Astrocyte (in vitro differentiated cells and primary cell): ENCODE results near the gene EPC2. TPM values are rescaled to one million over a fixed set of nuclear protein-coding genes. Genes with fewer than 3 reads are reported as not detected.

ENCODE experiments used
- DNase-seq: peaks from one replicate; pipeline ENCODE4 v3.0.0-alpha.2; 2010; ENCODE audit warnings: low read depth
- FAIRE-seq: peaks from 2 replicates; lab custom pipeline; 2011; peaks lifted over from hg19 to GRCh38; lab: Jason Lieb, UNC
- H2AFZ ChIP-seq: 2 replicates; pipeline ENCODE4 v1.6.0; 2012; ENCODE audit warnings: low read depth, low read length, inconsistent platforms
- H3K27ac ChIP-seq: 2 replicates; pipeline ENCODE4 v1.5.1; 2011; ENCODE audit warnings: low read depth, low read length, inconsistent platforms
- H3K27me3 ChIP-seq: 2 replicates; pipeline ENCODE4 v1.6.0; 2011; ENCODE audit warnings: low read length, inconsistent platforms; ENCODE audit not compliant: insufficient read depth
- H3K36me3 ChIP-seq: 2 replicates; pipeline ENCODE4 v1.5.1; 2011; ENCODE audit warnings: low read length, inconsistent platforms; ENCODE audit not compliant: insufficient read depth
- H3K4me1 ChIP-seq: 2 replicates; pipeline ENCODE4 v1.5.1; 2011; ENCODE audit warnings: low read length, inconsistent platforms; ENCODE audit not compliant: insufficient read depth
- H3K4me2 ChIP-seq: 2 replicates; pipeline ENCODE4 v1.6.0; 2012; ENCODE audit warnings: low read length, inconsistent platforms
- H3K4me3 ChIP-seq: 2 replicates; pipeline ENCODE4 v1.5.1; 2011; ENCODE audit warnings: low read depth, mild to moderate bottlenecking, low read length, inconsistent platforms; ENCODE audit not compliant: insufficient read depth
- H3K79me2 ChIP-seq: 2 replicates; pipeline ENCODE4 v1.6.0; 2012; ENCODE audit warnings: mild to moderate bottlenecking, low read length, inconsistent platforms; ENCODE audit not compliant: insufficient read depth
- H3K9ac ChIP-seq: 2 replicates; pipeline ENCODE4 v1.6.0; 2012; ENCODE audit warnings: mild to moderate bottlenecking, low read length, inconsistent platforms
- H3K9me3 ChIP-seq: 2 replicates; pipeline ENCODE4 v1.5.1; 2012; ENCODE audit warnings: low read depth, mild to moderate bottlenecking, low read length, inconsistent platforms; ENCODE audit not compliant: insufficient read depth
- H4K20me1 ChIP-seq: 2 replicates; pipeline ENCODE4 v1.6.0; 2012; ENCODE audit warnings: low read length, inconsistent platforms; ENCODE audit not compliant: insufficient read depth
- H3K27ac Mint-ChIP-seq: one replicate; pipeline ENCODE4 v1.8.0; 2021; ENCODE audit warnings: mild to moderate bottlenecking, mixed read lengths; ENCODE audit not compliant: unreplicated experiment
- H3K27me3 Mint-ChIP-seq: one replicate; pipeline ENCODE4 v1.8.0; 2021; ENCODE audit warnings: low read depth, mixed read lengths; ENCODE audit not compliant: unreplicated experiment
- H3K36me3 Mint-ChIP-seq: one replicate; pipeline ENCODE4 v1.8.0; 2021; ENCODE audit warnings: low read depth, mixed read lengths; ENCODE audit not compliant: unreplicated experiment
- H3K4me1 Mint-ChIP-seq: one replicate; pipeline ENCODE4 v1.8.0; 2021; ENCODE audit warnings: low read depth, mixed read lengths; ENCODE audit not compliant: unreplicated experiment
- H3K4me3 Mint-ChIP-seq: one replicate; pipeline ENCODE4 v1.8.0; 2021; ENCODE audit warnings: mild to moderate bottlenecking, moderate library complexity, mixed read lengths; ENCODE audit not compliant: unreplicated experiment
- H3K9me3 Mint-ChIP-seq: one replicate; pipeline ENCODE4 v1.8.0; 2021; ENCODE audit warnings: mild to moderate bottlenecking, mixed read lengths; ENCODE audit not compliant: unreplicated experiment
- CTCF ChIP-seq: IDR thresholded peaks from 2 replicates; pipeline ENCODE4 v1.5.1; 2011; ENCODE audit warnings: low read depth, mild to moderate bottlenecking, inconsistent platforms, low read length, moderate library complexity; ENCODE audit not compliant: insufficient read depth
- EZH2 ChIP-seq: IDR thresholded peaks from 2 replicates; pipeline ENCODE4 v1.6.1; 2012; ENCODE audit warnings: mild to moderate bottlenecking, low read length, inconsistent platforms; ENCODE audit not compliant: insufficient read depth
- total RNA-seq: library from RNA; stranded (reverse); gene quantifications from 2 replicates; pipeline ENCODE4 v1.2.1, GENCODE V29; 2021

EPC2 gene
- total RNA-seq, 1 donor from 2014 or later: 24.8 TPM

GRCh38 chr2:148817210-148817708 lies 172.7 kb downstream of the EPC2 start:
- Histone ChIP-seq H3K9ac (no peak overlapping the region), H3K4me3 (no peak overlapping the region), H3K4me1 (peaks cover 6% of the 10 kb centered on the region), H2AFZ (peak overlapping the region; percentile 34), H3K27ac (no peak overlapping the region), H3K27me3 (peaks cover 6% of the 10 kb centered on the region), H3K9me3 (no peaks in the 10 kb centered on the region), H3K36me3 (no peaks in the 10 kb centered on the region), H3K79me2 (no peaks in the 10 kb centered on the region), H3K4me2 (peak overlapping the region; percentile 69), H4K20me1 (no peaks in the 10 kb centered on the region)
- peaks cover 8% of the 10 kb centered on the region for H3K4me1 Mint-ChIP-seq
- H3K4me3 Mint-ChIP-seq: no peak overlapping the region
- TF ChIP-seq CTCF (no peak), EZH2 (no peak)
- H3K36me3 Mint-ChIP-seq: no peaks in the 10 kb centered on the region
- H3K27me3 Mint-ChIP-seq: peaks cover 7% of the 10 kb centered on the region
- DNase-seq: no peak
- H3K9me3 Mint-ChIP-seq: no peaks in the 10 kb centered on the region
- FAIRE-seq: no peak
- H3K27ac Mint-ChIP-seq: no peak overlapping the region

GRCh38 chr2:148819019-148819585 lies 174.6 kb downstream of the EPC2 start:
- H3K4me3 Mint-ChIP-seq: no peak overlapping the region
- Histone ChIP-seq H3K27me3 (peaks cover 6% of the 10 kb centered on the region), H4K20me1 (no peaks in the 10 kb centered on the region), H3K79me2 (no peaks in the 10 kb centered on the region), H2AFZ (no peak overlapping the region), H3K4me2 (no peak overlapping the region), H3K4me3 (no peak overlapping the region), H3K9ac (no peak overlapping the region), H3K9me3 (no peaks in the 10 kb centered on the region), H3K27ac (no peak overlapping the region), H3K4me1 (peaks cover 6% of the 10 kb centered on the region), H3K36me3 (no peaks in the 10 kb centered on the region)
- no peaks in the 10 kb centered on the region for H3K9me3 Mint-ChIP-seq
- no peaks in the 10 kb centered on the region for H3K36me3 Mint-ChIP-seq
- peaks cover 6% of the 10 kb centered on the region for H3K4me1 Mint-ChIP-seq
- no peak for FAIRE-seq
- TF ChIP-seq EZH2 (no peak), CTCF (no peak)
- peaks cover 2% of the 10 kb centered on the region for H3K27me3 Mint-ChIP-seq
- no peak for DNase-seq
- no peak overlapping the region for H3K27ac Mint-ChIP-seq

GRCh38 chr2:148824190-148824589 lies 179.6 kb downstream of the EPC2 start:
- Mint-ChIP-seq H3K4me3 (no peak overlapping the region), H3K27ac (no peak overlapping the region), H3K27me3 (no peaks in the 10 kb centered on the region), H3K9me3 (no peaks in the 10 kb centered on the region), H3K4me1 (peaks cover 3% of the 10 kb centered on the region), H3K36me3 (no peaks in the 10 kb centered on the region)
- no peaks in the 10 kb centered on the region for H3K4me1 ChIP-seq
- FAIRE-seq (no peak), DNase-seq (no peak)
- H2AFZ ChIP-seq: no peak overlapping the region
- no peaks in the 10 kb centered on the region for H3K36me3 ChIP-seq
- H3K4me2 ChIP-seq: no peak overlapping the region
- no peaks in the 10 kb centered on the region for H4K20me1 ChIP-seq
- H3K27me3 ChIP-seq: no peaks in the 10 kb centered on the region
- H3K9ac ChIP-seq: no peak overlapping the region
- H3K27ac ChIP-seq: no peak overlapping the region
- H3K9me3 ChIP-seq: no peaks in the 10 kb centered on the region
- H3K4me3 ChIP-seq: no peak overlapping the region
- TF ChIP-seq CTCF (no peak), EZH2 (no peak)
- H3K79me2 ChIP-seq: no peaks in the 10 kb centered on the region
